Subcutaneous adipose tissue (tissue), 4 donors: ENCODE data around the gene RIPOR3. TPM values are rescaled to one million over a fixed set of nuclear protein-coding genes. Genes with fewer than 3 reads are reported as not detected.

Experiments
- CTCF ChIP-seq: fragments of 450-650 bp; IDR thresholded peaks from one replicate; pipeline ENCODE4 v1.5.1; 2016; ENCODE audit warnings: low read depth, mild to moderate bottlenecking, control low read depth, antibody characterized with exemption, moderate library complexity
- total RNA-seq, 4 donors: library from RNA; depleted of rRNA; stranded (reverse); fragments of >200 nt; gene quantifications; one replicate each; pipeline ENCODE4 v1.1.0, GENCODE V29; 2016

RIPOR3 gene
- total RNA-seq, 4 donors from 2014 or later: 8.8 to 63.0 (median 37.3) TPM

- TF ChIP-seq CTCF: no peak
These were observed 41.8 kb downstream of the RIPOR3 start for GRCh38 chr20:50649590-50649989.

- TF ChIP-seq CTCF: no peak
These were observed 42.7 kb downstream of the RIPOR3 start for GRCh38 chr20:50648651-50649050.

GRCh38 chr20:50646483-50646996 is 44.8 kb downstream of the RIPOR3 start:
- no peak for TF ChIP-seq CTCF

GRCh38 chr20:50645253-50646068 is 45.9 kb downstream of the RIPOR3 start:
- no peak for TF ChIP-seq CTCF

- TF ChIP-seq CTCF: no peak
These were observed 49.0 kb downstream of the RIPOR3 start for GRCh38 chr20:50642288-50642803.

- TF ChIP-seq CTCF: no peak
These were observed 54.5 kb downstream of the RIPOR3 start for GRCh38 chr20:50636601-50637540.
